ENCODE data around the gene CFAP141. TPM values are rescaled to one million over a fixed set of nuclear protein-coding genes. Genes with fewer than 3 reads are reported as not detected.

The CFAP141 gene
- polyA plus RNA-seq, 3 donors, result not detected

DNA sequence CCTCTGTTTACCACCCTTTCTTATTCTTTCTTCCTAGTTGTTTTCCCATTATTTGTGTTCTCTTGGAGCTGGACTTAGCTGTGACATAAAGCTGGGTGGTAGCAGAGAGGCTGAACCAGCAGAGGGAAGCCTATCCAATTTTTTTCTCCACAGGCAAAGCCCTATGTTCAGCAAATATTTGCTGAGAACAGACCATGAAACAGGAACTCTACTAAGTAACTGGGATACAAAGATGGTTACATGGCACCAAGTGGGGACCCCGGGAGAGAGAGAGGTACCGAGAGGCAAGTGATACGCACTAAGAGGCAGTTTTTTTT is 6.6 kb downstream of the CFAP141 start:
- H2AFZ ChIP-seq (ENCODE audit: insufficient read depth, low read depth, low read length, poor library complexity, severe bottlenecking), result peak overlapping the region; percentile 60
- H3K36me3 ChIP-seq (replicated peaks in 1 of 2; ENCODE audit: control insufficient read depth in 1 of 2, insufficient read depth in 2 of 2, low read length in 2 of 2), result no peaks in the 10 kb centered on the region
- Mint-ChIP-seq H3K27ac (no peak overlapping the region), H3K9me3 (no peaks in the 10 kb centered on the region), H3K4me1 (peaks cover 7% of the 10 kb centered on the region), H3K36me3 (no peaks in the 10 kb centered on the region), H3K27me3 (ENCODE audit: low read depth in 3 of 3) (peaks cover 0 to 1% (median 0%) of the 10 kb centered on the region in 3 donors), H3K4me3 (no peak overlapping the region)
- no peaks in the 10 kb centered on the region for H3K9me3 ChIP-seq (replicated peaks in 1 of 2; ENCODE audit: control insufficient read depth in 1 of 2, insufficient read depth in 1 of 2, low read length in 2 of 2)
- H3K27me3 ChIP-seq (ENCODE audit: control insufficient read depth in 2 of 2, insufficient read depth in 2 of 2, low read length in 2 of 2), result no peaks in the 10 kb centered on the region
- DNase-seq, result no peak
- H4K20me1 ChIP-seq (ENCODE audit: insufficient read depth, low read length), result no peaks in the 10 kb centered on the region
- H3K4me3 ChIP-seq (replicated peaks in 1 of 3; ENCODE audit: low read depth in 2 of 3, low read length in 3 of 3), result no peak overlapping the region
- intact Hi-C loops (cut with micrococcal nuclease), result loop anchor here in 1 of 2 donors (5.0 kb wide), 1 partner anchor 73 kb away; the partner anchor contains the start of gene HAX1
- WGBS (ENCODE audit: insufficient coverage), result 90% methylated on average over 3 of the region's 3 CpGs
- TF ChIP-seq, protein P1, sequence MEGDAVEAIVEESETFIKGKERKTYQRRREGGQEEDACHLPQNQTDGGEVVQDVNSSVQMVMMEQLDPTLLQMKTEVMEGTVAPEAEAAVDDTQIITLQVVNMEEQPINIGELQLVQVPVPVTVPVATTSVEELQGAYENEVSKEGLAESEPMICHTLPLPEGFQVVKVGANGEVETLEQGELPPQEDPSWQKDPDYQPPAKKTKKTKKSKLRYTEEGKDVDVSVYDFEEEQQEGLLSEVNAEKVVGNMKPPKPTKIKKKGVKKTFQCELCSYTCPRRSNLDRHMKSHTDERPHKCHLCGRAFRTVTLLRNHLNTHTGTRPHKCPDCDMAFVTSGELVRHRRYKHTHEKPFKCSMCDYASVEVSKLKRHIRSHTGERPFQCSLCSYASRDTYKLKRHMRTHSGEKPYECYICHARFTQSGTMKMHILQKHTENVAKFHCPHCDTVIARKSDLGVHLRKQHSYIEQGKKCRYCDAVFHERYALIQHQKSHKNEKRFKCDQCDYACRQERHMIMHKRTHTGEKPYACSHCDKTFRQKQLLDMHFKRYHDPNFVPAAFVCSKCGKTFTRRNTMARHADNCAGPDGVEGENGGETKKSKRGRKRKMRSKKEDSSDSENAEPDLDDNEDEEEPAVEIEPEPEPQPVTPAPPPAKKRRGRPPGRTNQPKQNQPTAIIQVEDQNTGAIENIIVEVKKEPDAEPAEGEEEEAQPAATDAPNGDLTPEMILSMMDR (IDR thresholded peaks at IDR 0.05), result no peak
- peaks cover under 1 to 10% of the 10 kb centered on the region in 2 donors for H3K4me1 ChIP-seq (ENCODE audit: control insufficient read depth in 1 of 2, insufficient read depth in 2 of 2, low read length in 2 of 2)
- no peaks in the 10 kb centered on the region for H3K79me2 ChIP-seq (ENCODE audit: insufficient read depth, low read length)
- H3K9ac ChIP-seq (ENCODE audit: insufficient read depth, low read length, poor library complexity, severe bottlenecking), result no peak overlapping the region
- no peak overlapping the region for H3K27ac ChIP-seq (ENCODE audit: low read depth in 1 of 2, low read length in 2 of 2)
- no peak overlapping the region for H3K4me2 ChIP-seq (replicated peaks; ENCODE audit: extremely low read depth, low read length, poor library complexity, severe bottlenecking)

DNA sequence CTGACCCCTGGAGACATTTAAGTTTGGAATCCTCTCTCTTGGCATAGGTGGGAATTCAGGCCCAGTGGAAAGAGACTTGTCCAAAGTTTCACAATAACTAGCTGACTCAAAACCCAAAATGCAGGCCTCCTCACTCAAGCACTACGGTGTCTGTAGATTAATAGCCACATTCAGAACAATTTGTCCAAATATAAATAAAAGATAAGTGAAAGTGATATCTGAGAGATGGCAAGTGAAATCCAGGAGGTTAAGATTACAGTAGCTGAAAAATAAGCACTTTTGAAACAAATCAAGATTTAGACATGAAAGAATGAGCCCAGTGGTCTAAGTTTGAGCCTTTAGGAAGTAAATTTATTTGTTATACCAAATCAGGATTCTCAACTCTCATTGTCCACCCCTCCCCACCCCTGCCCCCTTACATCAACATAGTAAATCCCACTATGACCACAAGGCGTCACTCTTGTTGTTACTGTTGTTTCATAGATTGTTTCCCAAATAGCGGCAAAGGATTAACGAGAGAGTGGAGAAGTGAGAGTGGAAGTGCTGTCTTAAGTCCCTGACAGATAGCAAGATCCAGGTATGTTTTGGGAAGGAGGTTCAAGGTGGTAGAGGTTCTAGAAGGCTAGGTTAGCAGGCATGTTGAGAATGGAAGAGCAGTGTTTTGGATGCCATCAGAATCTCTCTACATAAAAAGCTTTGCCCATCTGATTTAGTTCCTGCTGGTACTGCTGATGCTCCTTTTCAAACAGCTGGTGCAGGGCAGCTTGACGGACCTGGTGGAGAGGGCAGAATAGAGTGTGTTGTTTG is 7.2 kb downstream of the CFAP141 start:
- no peak overlapping the region for H3K4me3 ChIP-seq (replicated peaks in 1 of 3; ENCODE audit: low read depth in 2 of 3, low read length in 3 of 3)
- Mint-ChIP-seq H3K27me3 (ENCODE audit: low read depth in 3 of 3) (peaks cover 0 to 1% (median 1%) of the 10 kb centered on the region in 3 donors), H3K9me3 (no peaks in the 10 kb centered on the region), H3K4me3 (no peak overlapping the region), H3K36me3 (no peaks in the 10 kb centered on the region), H3K4me1 (peaks cover 12% of the 10 kb centered on the region), H3K27ac (no peak overlapping the region)
- DNase-seq, result peak; percentile 44 to 72 (median 63)
- TF ChIP-seq, protein P1 (IDR thresholded peaks at IDR 0.05), result peak; percentile 71
- intact Hi-C loops (cut with micrococcal nuclease), result loop anchor here in 1 of 2 donors (5.0 kb wide), 1 partner anchor 73 kb away; the partner anchor contains the start of gene HAX1
- H4K20me1 ChIP-seq (ENCODE audit: insufficient read depth, low read length), result no peaks in the 10 kb centered on the region
- H3K79me2 ChIP-seq (ENCODE audit: insufficient read depth, low read length), result no peaks in the 10 kb centered on the region
- H3K4me1 ChIP-seq (ENCODE audit: control insufficient read depth in 1 of 2, insufficient read depth in 2 of 2, low read length in 2 of 2), result peaks cover 6 to 16% of the 10 kb centered on the region in 2 donors
- peak overlapping the region; percentile 60 for H2AFZ ChIP-seq (ENCODE audit: insufficient read depth, low read depth, low read length, poor library complexity, severe bottlenecking)
- 0% methylated on average over 1 of the region's 5 CpGs for WGBS (ENCODE audit: insufficient coverage)
- no peak overlapping the region for H3K27ac ChIP-seq (ENCODE audit: low read depth in 1 of 2, low read length in 2 of 2)
- H3K9ac ChIP-seq (ENCODE audit: insufficient read depth, low read length, poor library complexity, severe bottlenecking), result no peak overlapping the region
- no peaks in the 10 kb centered on the region for H3K9me3 ChIP-seq (replicated peaks in 1 of 2; ENCODE audit: control insufficient read depth in 1 of 2, insufficient read depth in 1 of 2, low read length in 2 of 2)
- peak overlapping the region; percentile 29 for H3K4me2 ChIP-seq (replicated peaks; ENCODE audit: extremely low read depth, low read length, poor library complexity, severe bottlenecking)
- H3K27me3 ChIP-seq (ENCODE audit: control insufficient read depth in 2 of 2, insufficient read depth in 2 of 2, low read length in 2 of 2), result no peaks in the 10 kb centered on the region
- H3K36me3 ChIP-seq (replicated peaks in 1 of 2; ENCODE audit: control insufficient read depth in 1 of 2, insufficient read depth in 2 of 2, low read length in 2 of 2), result no peaks in the 10 kb centered on the region

All from CD14-positive monocyte (primary cell).